SU-DHL-6 (cell line): ENCODE results near the gene FPGS.
"Not testable (repeated sequence)": the region's sequence is repeated elsewhere in the genome, so short reads cannot be mapped to it uniquely, and the experiment has no call there.

Experiments used
- EZH2phosphoT487 ChIP-seq: fragments of 200-600 bp; sonication (generic), shearing (Covaris generic); conservative IDR thresholded peaks from 2 replicates; pipeline ENCODE4 v1.6.1; 2018; ENCODE audit warnings: mild to moderate bottlenecking, antibody characterized with exemption, low read length, moderate library complexity, mixed read lengths
- TF ChIP-seq, protein P1 (sequence below): fragments of 200-600 bp; sonication (generic); IDR thresholded peaks from one replicate; pipeline ENCODE4 v1.5.1; 2017; ENCODE audit warnings: antibody characterized with exemption, mild to moderate bottlenecking, low read length, moderate library complexity; ENCODE audit not compliant: insufficient read depth, poor library complexity, severe bottlenecking

DNA sequence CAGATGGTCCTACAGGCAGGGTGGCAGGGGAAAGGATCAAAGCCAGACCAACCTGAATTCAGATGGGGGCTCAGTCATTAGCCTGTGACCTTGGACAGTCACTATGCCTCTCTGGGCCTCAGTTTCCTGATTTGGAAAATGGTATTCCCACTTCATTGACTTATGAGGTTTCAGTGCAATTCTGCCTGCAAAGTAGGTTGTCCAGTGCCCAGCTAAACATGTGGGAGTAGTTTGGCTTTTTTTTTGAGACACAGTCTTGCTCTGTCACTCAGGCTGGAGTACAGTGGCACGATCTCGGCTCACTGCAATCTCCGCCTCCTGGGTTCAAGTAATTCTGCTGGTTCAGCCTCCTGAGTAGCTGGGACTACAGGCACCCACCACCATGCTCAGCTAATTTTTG lies 33.9 kb downstream of the FPGS start:
- TF ChIP-seq, protein P1, sequence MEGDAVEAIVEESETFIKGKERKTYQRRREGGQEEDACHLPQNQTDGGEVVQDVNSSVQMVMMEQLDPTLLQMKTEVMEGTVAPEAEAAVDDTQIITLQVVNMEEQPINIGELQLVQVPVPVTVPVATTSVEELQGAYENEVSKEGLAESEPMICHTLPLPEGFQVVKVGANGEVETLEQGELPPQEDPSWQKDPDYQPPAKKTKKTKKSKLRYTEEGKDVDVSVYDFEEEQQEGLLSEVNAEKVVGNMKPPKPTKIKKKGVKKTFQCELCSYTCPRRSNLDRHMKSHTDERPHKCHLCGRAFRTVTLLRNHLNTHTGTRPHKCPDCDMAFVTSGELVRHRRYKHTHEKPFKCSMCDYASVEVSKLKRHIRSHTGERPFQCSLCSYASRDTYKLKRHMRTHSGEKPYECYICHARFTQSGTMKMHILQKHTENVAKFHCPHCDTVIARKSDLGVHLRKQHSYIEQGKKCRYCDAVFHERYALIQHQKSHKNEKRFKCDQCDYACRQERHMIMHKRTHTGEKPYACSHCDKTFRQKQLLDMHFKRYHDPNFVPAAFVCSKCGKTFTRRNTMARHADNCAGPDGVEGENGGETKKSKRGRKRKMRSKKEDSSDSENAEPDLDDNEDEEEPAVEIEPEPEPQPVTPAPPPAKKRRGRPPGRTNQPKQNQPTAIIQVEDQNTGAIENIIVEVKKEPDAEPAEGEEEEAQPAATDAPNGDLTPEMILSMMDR, result not testable (repeated sequence)
- not testable (repeated sequence) for TF ChIP-seq EZH2phosphoT487
